Natural killer cell (primary cell): ENCODE measurements around the gene ANTXR2. TPM values are rescaled to one million over a fixed set of nuclear protein-coding genes. Genes with fewer than 3 reads are reported as not detected.

Source experiments
- ATAC-seq, 3 donors: fragments of 150-1000 bp in 2 of 3; fragments of 200-7000 bp in 1 of 3; cut with Tn5 transposase; 1 replicate in 1 of 3; 2 replicates in 2 of 3; pipeline ENCODE4 v1.10.0; 2021; ENCODE audit warnings: mild to moderate bottlenecking in 2 of 3, moderate library complexity in 2 of 3
- DNase-seq, 2 donors: peaks; one replicate each; pipeline versions ENCODE4 v3.0.0 to v3.0.0-alpha.2; 2013 to 2021; ENCODE audit warnings: mixed read lengths in 1 of 2
- H3K27ac ChIP-seq: one replicate; pipeline ENCODE4 v1.5.1; 2013; ENCODE audit warnings: mild to moderate bottlenecking, low read length
- H3K27me3 ChIP-seq: one replicate; pipeline ENCODE4 v1.6.1; 2013; ENCODE audit warnings: low read length; ENCODE audit not compliant: control insufficient read depth, insufficient read depth
- H3K36me3 ChIP-seq: one replicate; pipeline ENCODE4 v1.6.1; 2013; ENCODE audit warnings: low read length; ENCODE audit not compliant: control insufficient read depth, insufficient read depth
- H3K4me1 ChIP-seq: one replicate; pipeline ENCODE4 v1.6.1; 2013; ENCODE audit warnings: low read length; ENCODE audit not compliant: control insufficient read depth, insufficient read depth
- H3K4me3 ChIP-seq: one replicate; pipeline ENCODE4 v1.5.1; 2013; ENCODE audit warnings: low read length
- H3K9me3 ChIP-seq: one replicate; pipeline ENCODE4 v1.6.1; 2013; ENCODE audit warnings: low read length; ENCODE audit not compliant: control insufficient read depth, insufficient read depth
- H3K27ac Mint-ChIP-seq, 2 donors: one replicate each; pipeline ENCODE4 v1.8.0; 2022; ENCODE audit warnings: mild to moderate bottlenecking in 2 of 2, mixed read lengths in 2 of 2, moderate library complexity in 1 of 2
- H3K27me3 Mint-ChIP-seq, 2 donors: one replicate each; pipeline ENCODE4 v1.8.0; 2022; ENCODE audit warnings: low read depth in 2 of 2, mixed read lengths in 2 of 2
- H3K36me3 Mint-ChIP-seq: one replicate; pipeline ENCODE4 v1.8.0; 2022; ENCODE audit warnings: mixed read lengths
- H3K4me1 Mint-ChIP-seq, 2 donors: one replicate each; pipeline ENCODE4 v1.8.0; 2022; ENCODE audit warnings: mixed read lengths in 2 of 2
- H3K4me3 Mint-ChIP-seq: one replicate; pipeline ENCODE4 v1.8.0; 2022; ENCODE audit warnings: mild to moderate bottlenecking, moderate library complexity, mixed read lengths
- H3K9me3 Mint-ChIP-seq, 2 donors: one replicate each; pipeline ENCODE4 v1.8.0; 2022; ENCODE audit warnings: mixed read lengths in 2 of 2
- CTCF ChIP-seq: fragments of 200-600 bp; IDR thresholded peaks from one replicate; pipeline ENCODE4 v1.8.0; 2022; ENCODE audit warnings: antibody characterized with exemption
- WGBS: methylation state at CpG from one replicate; pipeline ENCODE4 v1.1.7; 2013; ENCODE audit warnings: missing lambda C conversion rate; ENCODE audit not compliant: insufficient coverage; 5-methylcytosine and 5-hydroxymethylcytosine counted together
- intact Hi-C: fragments of 100-400 bp; cut with micrococcal nuclease; formaldehyde crosslinking; loops from one replicate; pipeline ENCODE4 v1.14.2; 2022
- total RNA-seq, 4 donors: library from RNA; stranded (reverse); fragments of 120-200 nt in 1 of 4; gene quantifications; one replicate each; pipeline versions ENCODE4 v1.2.3 to v1.2.4, GENCODE V29; 2013 to 2022

The ANTXR2 gene
- total RNA-seq, 3 donors from 2014 or later (not counting 1 experiment from before 2014, with no cell fraction given) = 7.8 to 28.3 (median 10.0) TPM

- Mint-ChIP-seq H3K9me3 (no peaks in the 10 kb centered on the region), H3K4me3 (no peak overlapping the region), H3K27ac (no peak overlapping the region), H3K36me3 (no peaks in the 10 kb centered on the region), H3K27me3 (no peaks in the 10 kb centered on the region), H3K4me1 (peaks cover 0 to 8% of the 10 kb centered on the region in 2 donors)
- DNase-seq (no peak), ATAC-seq (no peak)
- Histone ChIP-seq H3K4me3 (no peak overlapping the region), H3K27me3 (no peaks in the 10 kb centered on the region), H3K4me1 (no peaks in the 10 kb centered on the region), H3K9me3 (no peaks in the 10 kb centered on the region), H3K36me3 (peaks cover 6% of the 10 kb centered on the region), H3K27ac (no peak overlapping the region)
- TF ChIP-seq CTCF = no peak
- intact Hi-C loops = no loop called here
Observed at GRCh38 chr4:79905212-79905611, 167.8 kb downstream of the ANTXR2 start.

GRCh38 chr4:79904331-79904730 is 168.7 kb downstream of the ANTXR2 start:
- no peak for ATAC-seq
- no CpG with 5 or more reads among the region's 1 CpG for WGBS

GRCh38 chr4:79900182-79900581 is 172.8 kb downstream of the ANTXR2 start:
- no peaks in the 10 kb centered on the region for H3K27me3 Mint-ChIP-seq
- Histone ChIP-seq H3K27me3 (no peaks in the 10 kb centered on the region), H3K27ac (no peak overlapping the region), H3K36me3 (no peaks in the 10 kb centered on the region), H3K4me3 (no peak overlapping the region), H3K4me1 (no peaks in the 10 kb centered on the region), H3K9me3 (no peaks in the 10 kb centered on the region)
- intact Hi-C loops = no loop called here
- no peak overlapping the region for H3K27ac Mint-ChIP-seq
- H3K9me3 Mint-ChIP-seq = peaks cover 0 to 2% of the 10 kb centered on the region in 2 donors
- H3K4me1 Mint-ChIP-seq = no peaks in the 10 kb centered on the region
- TF ChIP-seq CTCF = no peak
- WGBS = 69% methylated on average over 2 of the region's 2 CpGs
- ATAC-seq (no peak), DNase-seq (no peak)
- no peaks in the 10 kb centered on the region for H3K36me3 Mint-ChIP-seq
- H3K4me3 Mint-ChIP-seq = no peak overlapping the region

More at GRCh38 chr4:79904331-79904730, 168.7 kb downstream of the ANTXR2 start:
- H3K36me3 Mint-ChIP-seq = no peaks in the 10 kb centered on the region
- H3K9me3 Mint-ChIP-seq = no peaks in the 10 kb centered on the region
- no peaks in the 10 kb centered on the region for H3K27me3 Mint-ChIP-seq
- H3K4me1 Mint-ChIP-seq = peaks cover 0 to 8% of the 10 kb centered on the region in 2 donors
- no peak for DNase-seq
- H3K27me3 ChIP-seq = no peaks in the 10 kb centered on the region
- intact Hi-C loops = no loop called here
- no peak overlapping the region for H3K27ac ChIP-seq
- no peak overlapping the region for H3K4me3 Mint-ChIP-seq
- no peak overlapping the region for H3K4me3 ChIP-seq
- no peak overlapping the region for H3K27ac Mint-ChIP-seq
- H3K9me3 ChIP-seq = no peaks in the 10 kb centered on the region
- TF ChIP-seq CTCF = no peak
- peaks cover 6% of the 10 kb centered on the region for H3K36me3 ChIP-seq
- H3K4me1 ChIP-seq = no peaks in the 10 kb centered on the region

- Histone ChIP-seq H3K9me3 (no peaks in the 10 kb centered on the region), H3K27ac (no peak overlapping the region), H3K36me3 (no peaks in the 10 kb centered on the region), H3K4me1 (no peaks in the 10 kb centered on the region), H3K27me3 (no peaks in the 10 kb centered on the region), H3K4me3 (no peak overlapping the region)
- Mint-ChIP-seq H3K4me3 (no peak overlapping the region), H3K27ac (no peak overlapping the region), H3K9me3 (peaks cover 0 to 2% of the 10 kb centered on the region in 2 donors), H3K36me3 (no peaks in the 10 kb centered on the region), H3K4me1 (no peaks in the 10 kb centered on the region), H3K27me3 (no peaks in the 10 kb centered on the region)
- ATAC-seq = no peak
- WGBS = 91% methylated on average over 4 of the region's 4 CpGs
- intact Hi-C loops = no loop called here
- no peak for TF ChIP-seq CTCF
- DNase-seq = no peak
Observed at GRCh38 chr4:79899481-79899880, 173.5 kb downstream of the ANTXR2 start.
